Neural cell (in vitro differentiated cells): ENCODE data around the gene TBX5. TPM values are rescaled to one million over a fixed set of nuclear protein-coding genes. Genes with fewer than 3 reads are reported as not detected.

Source experiments
- H2AFZ ChIP-seq: fragments of 200-600, 300-800 bp; sonication (generic), shearing (Covaris generic); 2 replicates; pipeline ENCODE4 v1.6.0; 2014; ENCODE audit warnings: low read depth, mild to moderate bottlenecking, antibody characterized with exemption, low read length, moderate library complexity
- H3F3A ChIP-seq: fragments of 200-600 bp; shearing (Covaris generic); 2 replicates; pipeline ENCODE4 v1.6.1; 2016; ENCODE audit warnings: mild to moderate bottlenecking, moderate library complexity, mixed read lengths, antibody characterized with exemption, low read length; ENCODE audit not compliant: insufficient read depth, poor library complexity, severe bottlenecking
- H3K27ac ChIP-seq: fragments of 200-600, 300-800 bp; sonication (generic), shearing (Covaris generic); 2 replicates; pipeline ENCODE4 v1.5.1; 2014; ENCODE audit warnings: mild to moderate bottlenecking, low read length, moderate library complexity
- H3K27me3 ChIP-seq: fragments of 300-800, 200-600 bp; sonication (generic), shearing (Covaris generic); 2 replicates; pipeline ENCODE4 v1.6.0; 2014; ENCODE audit warnings: mild to moderate bottlenecking, low read depth, low read length, moderate library complexity; ENCODE audit not compliant: insufficient read depth
- H3K36me3 ChIP-seq: fragments of 300-800, 200-600 bp; sonication (generic), shearing (Covaris generic); 2 replicates; pipeline ENCODE4 v1.5.1; 2014; ENCODE audit warnings: mild to moderate bottlenecking, antibody characterized with exemption, low read length, moderate library complexity; ENCODE audit not compliant: insufficient read depth
- H3K4me2 ChIP-seq: fragments of 300-800, 200-600 bp; sonication (generic), shearing (Covaris generic); 2 replicates; pipeline ENCODE4 v1.6.0; 2014; ENCODE audit warnings: mild to moderate bottlenecking, low read length
- H3K4me3 ChIP-seq: fragments of 300-800, 200-600 bp; sonication (generic), shearing (Covaris generic); 2 replicates; pipeline ENCODE4 v1.5.1; 2014; ENCODE audit warnings: mild to moderate bottlenecking, low read length, moderate library complexity
- H3K79me2 ChIP-seq: fragments of 200-600 bp; shearing (Covaris generic); replicated peaks from 2 replicates; pipeline ENCODE4 v1.6.0; 2014; ENCODE audit warnings: mild to moderate bottlenecking, low read length, moderate library complexity; ENCODE audit not compliant: insufficient read depth
- H3K9ac ChIP-seq: fragments of 300-800, 200-600 bp; sonication (generic), shearing (Covaris generic); 2 replicates; pipeline ENCODE4 v1.6.1; 2016; ENCODE audit warnings: mild to moderate bottlenecking, low read length, mixed read lengths
- H3K9me2 ChIP-seq: fragments of 200-600 bp; shearing (Covaris generic); 2 replicates; pipeline ENCODE4 v1.6.1; 2016; ENCODE audit warnings: mild to moderate bottlenecking, low read length, mixed read lengths; ENCODE audit not compliant: insufficient read depth
- H3K9me3 ChIP-seq: fragments of 200-600, 300-800 bp; sonication (generic), shearing (Covaris generic); 2 replicates; pipeline ENCODE4 v1.6.1; 2016; ENCODE audit warnings: mild to moderate bottlenecking, mixed run types, low read length, moderate library complexity, mixed read lengths
- H4K20me1 ChIP-seq: fragments of 200-600 bp; shearing (Covaris generic); 2 replicates; pipeline ENCODE4 v1.6.1; 2016; ENCODE audit warnings: mild to moderate bottlenecking, mixed run types; ENCODE audit not compliant: insufficient read depth
- EP300 ChIP-seq: fragments of 450-650 bp; conservative IDR thresholded peaks from 2 replicates; pipeline ENCODE4 v1.6.1; 2014; ENCODE audit warnings: antibody characterized with exemption, mild to moderate bottlenecking, moderate library complexity; ENCODE audit not compliant: poor library complexity, severe bottlenecking
- EZH2 ChIP-seq: fragments of 200-600, 300-800 bp; shearing (Covaris generic), sonication (generic); IDR thresholded peaks from 2 replicates; pipeline ENCODE4 v1.6.1; 2014; ENCODE audit warnings: antibody characterized with exemption, low read length, borderline replicate concordance, mild to moderate bottlenecking; ENCODE audit not compliant: insufficient read depth, poor library complexity, severe bottlenecking
- MXI1 ChIP-seq: fragments of 450-650 bp; conservative IDR thresholded peaks from 2 replicates; pipeline ENCODE4 v1.6.1; 2014; ENCODE audit warnings: antibody characterized with exemption, mild to moderate bottlenecking; ENCODE audit not compliant: poor library complexity, severe bottlenecking
- POLR2AphosphoS5 ChIP-seq: IDR thresholded peaks from 2 replicates; pipeline ENCODE4 v1.6.1; 2012
- RAD21 ChIP-seq: fragments of 450-650 bp; conservative IDR thresholded peaks from 2 replicates; pipeline ENCODE4 v1.6.1; 2014; ENCODE audit warnings: antibody characterized with exemption, mild to moderate bottlenecking, moderate library complexity
- SMC3 ChIP-seq: fragments of 450-650 bp; conservative IDR thresholded peaks from 2 replicates; pipeline ENCODE4 v1.6.1; 2014; ENCODE audit warnings: antibody characterized with exemption, mild to moderate bottlenecking, moderate library complexity; ENCODE audit not compliant: poor library complexity
- TAF1 ChIP-seq: IDR thresholded peaks from 2 replicates; pipeline ENCODE4 v1.6.1; 2012; ENCODE audit warnings: low read depth
- polyA plus RNA-seq: library from polyadenylated mRNA; depleted of rRNA; stranded (reverse); fragments of >200 nt; gene quantifications from 2 replicates; pipeline ENCODE4 v1.2.3, GENCODE V29; 2014
- TF ChIP-seq, protein P1 (sequence below): fragments of 450-650 bp; IDR thresholded peaks from 2 replicates; pipeline ENCODE4 v1.5.1; 2014; ENCODE audit warnings: antibody characterized with exemption, mild to moderate bottlenecking, moderate library complexity; ENCODE audit not compliant: poor library complexity, severe bottlenecking
- TF ChIP-seq, protein P2 (sequence below): IDR thresholded peaks from 2 replicates; pipeline ENCODE4 v1.6.1; 2012; ENCODE audit warnings: borderline replicate concordance

The TBX5 gene
- polyA plus RNA-seq, 1 donor from 2014 or later, result not detected

DNA sequence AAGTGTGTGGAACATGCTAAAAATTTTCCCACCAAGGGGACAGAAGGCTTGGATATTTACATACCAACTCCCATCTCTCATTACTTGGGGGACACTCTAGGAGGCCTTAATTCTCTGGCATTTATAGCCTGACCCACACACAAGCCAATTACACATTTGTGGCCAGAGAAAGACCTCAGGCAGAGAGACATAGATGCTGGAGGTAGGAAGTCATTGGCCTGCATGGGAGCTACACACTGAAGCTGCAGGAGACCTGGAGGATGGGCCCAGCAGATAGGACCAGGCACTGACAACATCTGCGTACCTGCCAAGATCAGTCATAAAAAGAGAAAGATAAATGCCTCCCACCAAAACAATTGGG, 61.7 kb downstream of the TBX5 start:
- Histone ChIP-seq H3K27ac (no peak overlapping the region), H3F3A (no peaks in the 10 kb centered on the region), H3K4me2 (no peak overlapping the region), H3K9me3 (no peaks in the 10 kb centered on the region), H3K9me2 (no peaks in the 10 kb centered on the region), H4K20me1 (no peaks in the 10 kb centered on the region), H3K36me3 (no peaks in the 10 kb centered on the region), H2AFZ (no peak overlapping the region), H3K79me2 (no peaks in the 10 kb centered on the region), H3K27me3 (no peaks in the 10 kb centered on the region), H3K9ac (no peak overlapping the region), H3K4me3 (no peak overlapping the region)
- TF ChIP-seq SMC3 (no peak), EZH2 (no peak), MXI1 (no peak), EP300 (no peak), TAF1 (no peak), POLR2AphosphoS5 (no peak), RAD21 (no peak)
- TF ChIP-seq, protein P1, sequence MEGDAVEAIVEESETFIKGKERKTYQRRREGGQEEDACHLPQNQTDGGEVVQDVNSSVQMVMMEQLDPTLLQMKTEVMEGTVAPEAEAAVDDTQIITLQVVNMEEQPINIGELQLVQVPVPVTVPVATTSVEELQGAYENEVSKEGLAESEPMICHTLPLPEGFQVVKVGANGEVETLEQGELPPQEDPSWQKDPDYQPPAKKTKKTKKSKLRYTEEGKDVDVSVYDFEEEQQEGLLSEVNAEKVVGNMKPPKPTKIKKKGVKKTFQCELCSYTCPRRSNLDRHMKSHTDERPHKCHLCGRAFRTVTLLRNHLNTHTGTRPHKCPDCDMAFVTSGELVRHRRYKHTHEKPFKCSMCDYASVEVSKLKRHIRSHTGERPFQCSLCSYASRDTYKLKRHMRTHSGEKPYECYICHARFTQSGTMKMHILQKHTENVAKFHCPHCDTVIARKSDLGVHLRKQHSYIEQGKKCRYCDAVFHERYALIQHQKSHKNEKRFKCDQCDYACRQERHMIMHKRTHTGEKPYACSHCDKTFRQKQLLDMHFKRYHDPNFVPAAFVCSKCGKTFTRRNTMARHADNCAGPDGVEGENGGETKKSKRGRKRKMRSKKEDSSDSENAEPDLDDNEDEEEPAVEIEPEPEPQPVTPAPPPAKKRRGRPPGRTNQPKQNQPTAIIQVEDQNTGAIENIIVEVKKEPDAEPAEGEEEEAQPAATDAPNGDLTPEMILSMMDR, result no peak
- TF ChIP-seq, protein P2, sequence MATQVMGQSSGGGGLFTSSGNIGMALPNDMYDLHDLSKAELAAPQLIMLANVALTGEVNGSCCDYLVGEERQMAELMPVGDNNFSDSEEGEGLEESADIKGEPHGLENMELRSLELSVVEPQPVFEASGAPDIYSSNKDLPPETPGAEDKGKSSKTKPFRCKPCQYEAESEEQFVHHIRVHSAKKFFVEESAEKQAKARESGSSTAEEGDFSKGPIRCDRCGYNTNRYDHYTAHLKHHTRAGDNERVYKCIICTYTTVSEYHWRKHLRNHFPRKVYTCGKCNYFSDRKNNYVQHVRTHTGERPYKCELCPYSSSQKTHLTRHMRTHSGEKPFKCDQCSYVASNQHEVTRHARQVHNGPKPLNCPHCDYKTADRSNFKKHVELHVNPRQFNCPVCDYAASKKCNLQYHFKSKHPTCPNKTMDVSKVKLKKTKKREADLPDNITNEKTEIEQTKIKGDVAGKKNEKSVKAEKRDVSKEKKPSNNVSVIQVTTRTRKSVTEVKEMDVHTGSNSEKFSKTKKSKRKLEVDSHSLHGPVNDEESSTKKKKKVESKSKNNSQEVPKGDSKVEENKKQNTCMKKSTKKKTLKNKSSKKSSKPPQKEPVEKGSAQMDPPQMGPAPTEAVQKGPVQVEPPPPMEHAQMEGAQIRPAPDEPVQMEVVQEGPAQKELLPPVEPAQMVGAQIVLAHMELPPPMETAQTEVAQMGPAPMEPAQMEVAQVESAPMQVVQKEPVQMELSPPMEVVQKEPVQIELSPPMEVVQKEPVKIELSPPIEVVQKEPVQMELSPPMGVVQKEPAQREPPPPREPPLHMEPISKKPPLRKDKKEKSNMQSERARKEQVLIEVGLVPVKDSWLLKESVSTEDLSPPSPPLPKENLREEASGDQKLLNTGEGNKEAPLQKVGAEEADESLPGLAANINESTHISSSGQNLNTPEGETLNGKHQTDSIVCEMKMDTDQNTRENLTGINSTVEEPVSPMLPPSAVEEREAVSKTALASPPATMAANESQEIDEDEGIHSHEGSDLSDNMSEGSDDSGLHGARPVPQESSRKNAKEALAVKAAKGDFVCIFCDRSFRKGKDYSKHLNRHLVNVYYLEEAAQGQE, result no peak

DNA sequence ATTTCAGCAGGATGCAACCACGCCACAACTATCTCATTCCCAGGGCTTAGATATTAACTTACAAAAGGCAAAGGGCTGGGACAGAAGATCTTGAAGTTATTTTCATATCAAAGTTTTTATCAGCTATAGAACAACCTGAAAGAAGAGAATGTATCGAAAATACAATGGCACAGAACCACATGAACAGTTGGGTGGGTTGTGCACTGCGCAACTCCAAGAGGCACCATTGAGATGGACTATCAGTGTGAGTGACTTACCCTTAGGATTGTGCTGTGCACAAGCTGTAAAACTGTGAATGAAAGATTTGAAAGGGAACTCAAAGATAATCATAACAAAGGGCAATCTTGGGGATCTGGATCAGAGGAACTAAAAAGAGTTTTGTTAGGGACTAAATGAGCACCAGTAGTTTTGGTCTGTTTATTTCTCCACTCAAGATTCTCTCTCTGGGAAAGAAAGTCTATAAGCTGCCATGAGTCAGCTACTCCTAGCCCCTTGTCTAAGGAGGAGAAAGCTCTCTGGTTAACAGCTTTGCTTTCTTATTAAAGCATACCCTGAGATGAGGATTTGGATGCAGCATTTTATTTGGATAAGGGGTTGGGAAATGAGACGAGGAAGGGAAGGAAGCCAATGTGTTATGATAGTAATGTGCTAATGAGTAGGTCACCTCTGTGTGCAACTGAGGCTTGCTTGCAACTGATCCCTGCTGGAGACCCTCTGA, 62.2 kb downstream of the TBX5 start:
- no peak overlapping the region for H3K9ac ChIP-seq
- no peaks in the 10 kb centered on the region for H3F3A ChIP-seq
- no peaks in the 10 kb centered on the region for H3K79me2 ChIP-seq
- TF ChIP-seq TAF1 (no peak), EZH2 (no peak)
- no peaks in the 10 kb centered on the region for H3K27me3 ChIP-seq
- H3K4me2 ChIP-seq, result no peak overlapping the region
- H4K20me1 ChIP-seq, result no peaks in the 10 kb centered on the region
- H3K9me2 ChIP-seq, result no peaks in the 10 kb centered on the region
- H2AFZ ChIP-seq, result no peak overlapping the region
- no peak overlapping the region for H3K27ac ChIP-seq
- H3K36me3 ChIP-seq, result no peaks in the 10 kb centered on the region
- H3K4me3 ChIP-seq, result no peak overlapping the region
- H3K9me3 ChIP-seq, result no peaks in the 10 kb centered on the region
